GM12873 (cell line): Measurements from ENCODE around the gene TTLL3.

Source experiments
- TF ChIP-seq, protein P1 (sequence below): IDR thresholded peaks from 2 replicates; pipeline ENCODE4 v1.5.1; 2012; ENCODE audit warnings: low read depth, mild to moderate bottlenecking, moderate library complexity, low read length, control low read depth; ENCODE audit not compliant: insufficient read depth; ENCODE audit errors: missing control alignments

The TTLL3 gene

GRCh38 chr3:9861626-9862130 lies 51.6 kb downstream of the TTLL3 start:
- TF ChIP-seq, protein P1, sequence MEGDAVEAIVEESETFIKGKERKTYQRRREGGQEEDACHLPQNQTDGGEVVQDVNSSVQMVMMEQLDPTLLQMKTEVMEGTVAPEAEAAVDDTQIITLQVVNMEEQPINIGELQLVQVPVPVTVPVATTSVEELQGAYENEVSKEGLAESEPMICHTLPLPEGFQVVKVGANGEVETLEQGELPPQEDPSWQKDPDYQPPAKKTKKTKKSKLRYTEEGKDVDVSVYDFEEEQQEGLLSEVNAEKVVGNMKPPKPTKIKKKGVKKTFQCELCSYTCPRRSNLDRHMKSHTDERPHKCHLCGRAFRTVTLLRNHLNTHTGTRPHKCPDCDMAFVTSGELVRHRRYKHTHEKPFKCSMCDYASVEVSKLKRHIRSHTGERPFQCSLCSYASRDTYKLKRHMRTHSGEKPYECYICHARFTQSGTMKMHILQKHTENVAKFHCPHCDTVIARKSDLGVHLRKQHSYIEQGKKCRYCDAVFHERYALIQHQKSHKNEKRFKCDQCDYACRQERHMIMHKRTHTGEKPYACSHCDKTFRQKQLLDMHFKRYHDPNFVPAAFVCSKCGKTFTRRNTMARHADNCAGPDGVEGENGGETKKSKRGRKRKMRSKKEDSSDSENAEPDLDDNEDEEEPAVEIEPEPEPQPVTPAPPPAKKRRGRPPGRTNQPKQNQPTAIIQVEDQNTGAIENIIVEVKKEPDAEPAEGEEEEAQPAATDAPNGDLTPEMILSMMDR: no peak

GRCh38 chr3:9862391-9863057 lies 52.5 kb downstream of the TTLL3 start:
- TF ChIP-seq, protein P1: no peak

GRCh38 chr3:9863058-9863772 lies 53.2 kb downstream of the TTLL3 start:
- TF ChIP-seq, protein P1: no peak

DNA sequence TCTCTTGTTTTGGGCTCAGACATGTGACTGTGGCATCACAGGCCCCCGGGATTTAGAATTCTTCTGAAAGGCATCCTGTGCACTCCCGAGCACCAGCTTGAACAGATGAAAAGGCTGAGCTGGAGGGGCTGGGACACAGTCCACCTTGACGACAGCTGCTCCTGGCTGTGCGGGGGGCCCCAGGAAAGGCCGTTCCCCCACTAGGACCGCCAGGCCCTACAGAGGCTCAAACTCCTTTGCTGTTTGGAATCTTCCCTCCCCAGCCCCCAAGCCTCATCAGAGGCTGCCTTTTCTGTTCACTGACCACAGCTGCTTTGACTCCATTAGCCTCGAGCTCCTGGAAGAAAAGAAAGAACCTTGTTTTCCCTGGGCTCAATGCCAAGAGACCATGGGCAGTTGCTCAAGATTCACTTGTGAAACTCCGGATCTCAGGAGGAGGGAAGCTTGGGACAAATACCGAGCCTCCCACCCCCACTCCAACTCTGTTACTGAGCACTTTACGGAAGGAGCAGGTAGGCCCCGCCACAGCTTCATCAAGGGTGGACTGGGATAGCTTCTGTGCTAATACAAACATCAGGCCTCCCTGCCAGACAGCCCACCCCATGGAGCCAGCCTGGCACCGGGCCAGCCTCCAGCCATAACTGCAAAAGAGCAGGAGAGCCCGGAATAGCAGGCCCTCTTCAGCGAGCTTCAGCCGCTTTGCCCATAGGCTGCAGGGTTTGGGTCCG lies 54.3 kb downstream of the TTLL3 start:
- TF ChIP-seq, protein P1: no peak

GRCh38 chr3:9866639-9867038 lies 56.6 kb downstream of the TTLL3 start:
- TF ChIP-seq, protein P1: no peak

DNA sequence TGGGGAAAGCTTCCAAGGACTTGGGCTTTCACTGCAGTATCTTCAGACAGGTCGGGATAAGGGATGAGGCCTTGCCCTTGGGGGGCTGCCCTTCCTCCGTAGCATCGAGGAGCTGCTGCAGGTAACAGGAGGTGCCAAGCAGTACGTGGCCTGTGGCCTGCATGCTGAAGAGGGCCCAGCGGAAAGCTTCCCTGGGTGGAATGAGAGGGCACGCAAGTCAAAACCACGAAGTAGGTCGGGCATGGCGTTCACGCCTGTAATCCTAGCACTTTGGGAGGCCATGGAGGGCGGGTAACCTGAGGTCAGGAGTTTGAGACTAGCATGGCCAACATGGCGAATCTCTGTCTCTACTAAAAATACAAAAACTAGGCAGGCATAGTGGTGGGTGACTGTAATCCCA lies 57.0 kb downstream of the TTLL3 start:
- TF ChIP-seq, protein P1: no peak

GRCh38 chr3:9869955-9870354 lies 59.9 kb downstream of the TTLL3 start:
- TF ChIP-seq, protein P1: no peak
